HG03280 (cell line): ENCODE measurements around the gene NAPB.

ENCODE experiments used
- ATAC-seq: cut with Tn5 transposase; IDR thresholded peaks from one replicate; pipeline ENCODE4 v1.9.1; 2021; ENCODE audit warnings: mild to moderate bottlenecking, moderate library complexity; ENCODE audit not compliant: unreplicated experiment

Gene NAPB

GRCh38 chr20:23369072-23369823, 52.0 kb downstream of the NAPB start:
- no peak for ATAC-seq

- ATAC-seq, result no peak
These were observed 52.8 kb downstream of the NAPB start for GRCh38 chr20:23368316-23369071.

- ATAC-seq, result no peak
These were observed 53.5 kb downstream of the NAPB start for GRCh38 chr20:23367770-23368169.

- no peak for ATAC-seq
These were observed 54.9 kb downstream of the NAPB start for GRCh38 chr20:23366384-23366783.

- ATAC-seq, result no peak
These were observed 55.7 kb downstream of the NAPB start for GRCh38 chr20:23365390-23366165.

GRCh38 chr20:23363257-23363649, 58.0 kb downstream of the NAPB start:
- no peak for ATAC-seq

GRCh38 chr20:23362392-23363256, 58.7 kb downstream of the NAPB start:
- peak; percentile 3 for ATAC-seq

GRCh38 chr20:23361476-23362391, 59.6 kb downstream of the NAPB start, which contains the start of gene GZF1:
GZF1 (plus strand) TSS chr20:23362182; CDS start chr20:23364384, 2,202 bp downstream.
- ATAC-seq, result peak; percentile 67

- no peak for ATAC-seq
These were observed 60.2 kb downstream of the NAPB start for GRCh38 chr20:23361119-23361475.

- ATAC-seq, result no peak
These were observed 60.8 kb downstream of the NAPB start for GRCh38 chr20:23360531-23360930.

GRCh38 chr20:23358923-23359593, 62.2 kb downstream of the NAPB start:
- ATAC-seq, result no peak

- no peak for ATAC-seq
These were observed 62.8 kb downstream of the NAPB start for GRCh38 chr20:23358563-23358906.

- peak; percentile 76 for ATAC-seq
These were observed 63.3 kb downstream of the NAPB start for GRCh38 chr20:23357767-23358562.

GRCh38 chr20:23356203-23356602, 65.1 kb downstream of the NAPB start:
- ATAC-seq, result no peak

GRCh38 chr20:23350904-23351838, 70.1 kb downstream of the NAPB start:
- ATAC-seq, result peak; percentile 22

- peak; percentile 85 for ATAC-seq
These were observed 70.9 kb downstream of the NAPB start, which contains the start of gene NXT1 for GRCh38 chr20:23350196-23350903. NXT1 (plus strand) TSS chr20:23350791; CDS start chr20:23354042, 3,251 bp downstream.
